Measurements from ENCODE around the gene CCDC14. TPM values are rescaled to one million over a fixed set of nuclear protein-coding genes. Genes with fewer than 3 reads are reported as not detected.

The CCDC14 gene
- total and polyA plus RNA-seq, 12 donors: 6.6 to 71.2 (median 18.9) TPM

GRCh38 chr3:123878807-123879206 is 82.2 kb downstream of the CCDC14 start:
- no peaks in the 10 kb centered on the region for H3K36me3 ChIP-seq (replicated peaks in 1 of 2)
- TF ChIP-seq, protein P1, sequence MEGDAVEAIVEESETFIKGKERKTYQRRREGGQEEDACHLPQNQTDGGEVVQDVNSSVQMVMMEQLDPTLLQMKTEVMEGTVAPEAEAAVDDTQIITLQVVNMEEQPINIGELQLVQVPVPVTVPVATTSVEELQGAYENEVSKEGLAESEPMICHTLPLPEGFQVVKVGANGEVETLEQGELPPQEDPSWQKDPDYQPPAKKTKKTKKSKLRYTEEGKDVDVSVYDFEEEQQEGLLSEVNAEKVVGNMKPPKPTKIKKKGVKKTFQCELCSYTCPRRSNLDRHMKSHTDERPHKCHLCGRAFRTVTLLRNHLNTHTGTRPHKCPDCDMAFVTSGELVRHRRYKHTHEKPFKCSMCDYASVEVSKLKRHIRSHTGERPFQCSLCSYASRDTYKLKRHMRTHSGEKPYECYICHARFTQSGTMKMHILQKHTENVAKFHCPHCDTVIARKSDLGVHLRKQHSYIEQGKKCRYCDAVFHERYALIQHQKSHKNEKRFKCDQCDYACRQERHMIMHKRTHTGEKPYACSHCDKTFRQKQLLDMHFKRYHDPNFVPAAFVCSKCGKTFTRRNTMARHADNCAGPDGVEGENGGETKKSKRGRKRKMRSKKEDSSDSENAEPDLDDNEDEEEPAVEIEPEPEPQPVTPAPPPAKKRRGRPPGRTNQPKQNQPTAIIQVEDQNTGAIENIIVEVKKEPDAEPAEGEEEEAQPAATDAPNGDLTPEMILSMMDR (IDR thresholded peaks at IDR 0.05): no peak
- no peaks in the 10 kb centered on the region for H3K9me3 ChIP-seq (replicated peaks in 1 of 3)
- H3K4me1 ChIP-seq (replicated peaks in 1 of 2): peaks cover 6 to 7% of the 10 kb centered on the region in 2 donors
- no peak overlapping the region for H3K4me3 ChIP-seq
- H3K27me3 ChIP-seq: no peaks in the 10 kb centered on the region
- no peak for DNase-seq
- intact Hi-C loops (cut with DNase I): no loop called here
- WGBS, 4 donors: 88 to 95% (median 89%) methylated on average over 4 to 7 of the region's 7 CpGs
- H3K27ac ChIP-seq: no peak overlapping the region

GRCh38 chr3:123877965-123878364 is 83.1 kb downstream of the CCDC14 start:
- no peaks in the 10 kb centered on the region for H3K27me3 ChIP-seq
- DNase-seq: no peak
- no peaks in the 10 kb centered on the region for H3K9me3 ChIP-seq (replicated peaks in 1 of 3)
- H3K27ac ChIP-seq: no peak overlapping the region
- no peak overlapping the region for H3K4me3 ChIP-seq
- TF ChIP-seq, protein P1 (IDR thresholded peaks at IDR 0.05): no peak
- no peak for TF ChIP-seq POLR2A (IDR thresholded peaks at IDR 0.05)
- no peaks in the 10 kb centered on the region for H3K4me1 ChIP-seq (replicated peaks in 1 of 2)
- 84 to 100% (median 92%) methylated on average over 1 to 4 of the region's 4 CpGs for WGBS, 4 donors
- intact Hi-C loops (cut with DNase I): no loop called here
- no peaks in the 10 kb centered on the region for H3K36me3 ChIP-seq (replicated peaks in 1 of 2)

GRCh38 chr3:123877466-123877865 is 83.6 kb downstream of the CCDC14 start:
- TF ChIP-seq, protein P1 (IDR thresholded peaks at IDR 0.05): no peak
- no peaks in the 10 kb centered on the region for H3K27me3 ChIP-seq
- no peak overlapping the region for H3K27ac ChIP-seq
- H3K4me3 ChIP-seq: no peak overlapping the region
- H3K36me3 ChIP-seq (replicated peaks in 1 of 2): no peaks in the 10 kb centered on the region
- DNase-seq: no peak
- H3K4me1 ChIP-seq (replicated peaks in 1 of 2): no peaks in the 10 kb centered on the region
- 75 to 83% (median 82%) methylated on average over 4 of the region's 4 CpGs for WGBS, 4 donors
- intact Hi-C loops (cut with DNase I): no loop called here
- H3K9me3 ChIP-seq (replicated peaks in 1 of 3): no peaks in the 10 kb centered on the region

- Histone ChIP-seq H3K4me3 (no peak overlapping the region), H3K36me3 (replicated peaks in 1 of 2) (no peaks in the 10 kb centered on the region), H3K9me3 (replicated peaks in 1 of 3) (no peaks in the 10 kb centered on the region), H3K27ac (no peak overlapping the region), H3K27me3 (no peaks in the 10 kb centered on the region), H3K4me1 (replicated peaks in 1 of 2) (no peaks in the 10 kb centered on the region)
- intact Hi-C loops (cut with DNase I): no loop called here
- DNase-seq: no peak
- TF ChIP-seq, protein P1 (IDR thresholded peaks at IDR 0.05): no peak
- no peak for TF ChIP-seq POLR2A (IDR thresholded peaks at IDR 0.05)
Measured at GRCh38 chr3:123876858-123877257, 84.2 kb downstream of the CCDC14 start.
